Stomach (tissue), 4 donors: ENCODE data around the gene FOLR2.

Experiments
- CTCF ChIP-seq, 7 experiments: fragments of 450-650 bp in 4 of 7; fragments of 200-600 bp in 3 of 7; sonication (generic) in 3 of 7; IDR thresholded peaks; one replicate each; pipeline ENCODE4 v1.5.1; 2016 to 2019; ENCODE audit warnings: antibody characterized with exemption in 7 of 7, control low read depth in 2 of 7, mild to moderate bottlenecking in 1 of 7
- POLR2A ChIP-seq, 4 donors: fragments of 450-650 bp; IDR thresholded peaks; one replicate each; pipeline ENCODE4 v1.6.1; 2016; ENCODE audit warnings: antibody characterized with exemption in 4 of 4, control low read depth in 2 of 4, mild to moderate bottlenecking in 1 of 4, moderate library complexity in 1 of 4

- TF ChIP-seq CTCF (IDR thresholded peaks at IDR 0.05), result no peak
- no peak for TF ChIP-seq POLR2A (IDR thresholded peaks at IDR 0.05)
Observed at GRCh38 chr11:72236774-72237111, 20.1 kb downstream of the FOLR2 start.
